HCT116 (cell line): ENCODE measurements around the gene ERG. TPM values are rescaled to one million over a fixed set of nuclear protein-coding genes. Genes with fewer than 3 reads are reported as not detected.

Experiments
- ATAC-seq: fragments of 200-7000 bp; cut with Tn5 transposase; 2 replicates; pipeline ENCODE4 v1.9.1; 2020; ENCODE audit warnings: mild to moderate bottlenecking, moderate library complexity
- BruUV-seq: library from RNA; stranded (reverse); fragments of 400-500 nt; replicated peaks from 2 replicates; lab custom pipeline; 2021; lab: Mats Ljungman, UMichigan
- CTCF ChIA-PET: fragments of 300-600 bp; sonication (Branson Sonifier 250); formaldehyde crosslinking; loops from one replicate; lab custom pipeline; 2021; ENCODE audit warnings: antibody characterized with exemption; lab: Charles Lee
- POLR2A ChIA-PET: fragments of 300-600, 350-600 bp; sonication (Branson Sonifier 250); formaldehyde crosslinking; loops from one replicate; lab custom pipeline; 2021; ENCODE audit warnings: antibody characterized with exemption; lab: Charles Lee
- RAD21 ChIA-PET, 2 experiments: fragments of 300-600 bp; sonication (Branson Sonifier 250); formaldehyde crosslinking; loops; one replicate each; lab custom pipeline; 2023; ENCODE audit warnings: low total read pairs in 2 of 2; ENCODE audit not compliant: uncharacterized antibody in 2 of 2, unreplicated experiment in 2 of 2, low non-redundant PET in 1 of 2; lab: Charles Lee
- DNase-seq: peaks from one replicate; pipeline ENCODE4 v3.0.0-alpha.2; 2010; ENCODE audit warnings: low read depth, low spot score
- H2AFZ ChIP-seq: fragments of 200-600 bp; shearing (Covaris generic), sonication (generic); 2 replicates; pipeline ENCODE4 v1.6.1; 2017; ENCODE audit warnings: low read depth, mixed run types, mixed read lengths, antibody characterized with exemption, low read length; ENCODE audit not compliant: poor library complexity, severe bottlenecking
- H3K27ac ChIP-seq: 2 replicates; pipeline ENCODE4 v1.5.1; 2012; ENCODE audit warnings: low read depth, low read length
- H3K27me3 ChIP-seq: fragments of 200-600 bp; sonication (generic); 2 replicates; pipeline ENCODE4 v1.6.1; 2016; ENCODE audit warnings: mixed run types, low read length, mixed read lengths; ENCODE audit not compliant: insufficient read depth
- H3K36me3 ChIP-seq, 2 experiments: fragments of 200-500 bp in 1 of 2; fragments of 200-600 bp in 1 of 2; sonication (Bioruptor generic) in 1 of 2; sonication (generic) in 1 of 2; 2 replicates each; pipeline versions ENCODE4 v1.5.1 to v1.6.1; 2014 to 2016; ENCODE audit warnings: low read length in 2 of 2, inconsistent platforms in 1 of 2, mixed read lengths in 1 of 2, mixed run types in 1 of 2; ENCODE audit not compliant: insufficient read depth in 2 of 2, control insufficient read depth in 1 of 2
- H3K4me1 ChIP-seq, 2 experiments: fragments of 200-600 bp in 1 of 2; sonication (generic) in 1 of 2; 2 replicates each; pipeline versions ENCODE4 v1.5.1 to v1.6.1; 2012 to 2017; ENCODE audit warnings: low read length in 2 of 2, inconsistent platforms in 1 of 2, mild to moderate bottlenecking in 1 of 2, mixed read lengths in 1 of 2, mixed run types in 1 of 2, moderate library complexity in 1 of 2; ENCODE audit not compliant: insufficient read depth in 2 of 2, control insufficient read depth in 1 of 2
- H3K4me2 ChIP-seq: fragments of 200-600 bp; sonication (generic); 2 replicates; pipeline ENCODE4 v1.6.1; 2017; ENCODE audit warnings: mixed run types, low read length, mixed read lengths
- H3K4me3 ChIP-seq, 2 experiments: fragments of 200-600 bp in 1 of 2; sonication (generic) in 1 of 2; replicated peaks in 1 of 2; 2 replicates each; pipeline ENCODE4 v1.5.1; 2011 to 2016; ENCODE audit warnings: low read length in 2 of 2, control low read depth in 1 of 2, low read depth in 1 of 2, mild to moderate bottlenecking in 1 of 2, mixed read lengths in 1 of 2, mixed run types in 1 of 2
- H3K79me2 ChIP-seq: fragments of 200-600 bp; sonication (generic); 2 replicates; pipeline ENCODE4 v1.6.1; 2017; ENCODE audit warnings: mild to moderate bottlenecking, mixed run types, low read length, moderate library complexity, mixed read lengths; ENCODE audit not compliant: insufficient read depth
- H3K9ac ChIP-seq: fragments of 200-600 bp; sonication (generic); 2 replicates; pipeline ENCODE4 v1.6.1; 2016; ENCODE audit warnings: low read length, mixed read lengths
- H3K9me2 ChIP-seq: fragments of 200-600 bp; sonication (generic), shearing (Covaris generic); 2 replicates; pipeline ENCODE4 v1.6.1; 2017; ENCODE audit warnings: mixed run types, mild to moderate bottlenecking, moderate library complexity; ENCODE audit not compliant: insufficient read depth
- H3K9me3 ChIP-seq, 2 experiments: fragments of 200-500 bp in 1 of 2; fragments of 200-600 bp in 1 of 2; sonication (Bioruptor generic) in 1 of 2; sonication (generic) in 1 of 2; 2 replicates each; pipeline ENCODE4 v1.6.1; 2014 to 2017; ENCODE audit warnings: low read length in 2 of 2, mixed read lengths in 2 of 2, inconsistent platforms in 1 of 2, low read depth in 1 of 2, mild to moderate bottlenecking in 1 of 2, mixed run types in 1 of 2, moderate library complexity in 1 of 2; ENCODE audit not compliant: control insufficient read depth in 1 of 2, insufficient read depth in 1 of 2
- H4K20me1 ChIP-seq: fragments of 200-600 bp; sonication (generic), shearing (Covaris generic); 2 replicates; pipeline ENCODE4 v1.6.1; 2017; ENCODE audit warnings: mixed run types, mild to moderate bottlenecking, moderate library complexity; ENCODE audit not compliant: insufficient read depth
- CBX3 ChIP-seq: IDR thresholded peaks from 2 replicates; pipeline ENCODE4 v1.6.1; 2012; ENCODE audit warnings: low read depth
- CEBPB ChIP-seq: IDR thresholded peaks from 2 replicates; pipeline ENCODE4 v1.6.1; 2012; ENCODE audit warnings: low read depth
- EGR1 ChIP-seq: IDR thresholded peaks from 2 replicates; pipeline ENCODE4 v1.6.1; 2012; ENCODE audit warnings: low read depth
- EZH2 ChIP-seq: fragments of 200-600 bp; sonication (generic); IDR thresholded peaks from 2 replicates; pipeline ENCODE4 v1.6.1; 2017; ENCODE audit warnings: antibody characterized with exemption, mixed run types
- EZH2phosphoT487 ChIP-seq: fragments of 200-600 bp; IDR thresholded peaks from 2 replicates; pipeline ENCODE4 v1.6.1; 2018; ENCODE audit warnings: antibody characterized with exemption, borderline replicate concordance
- FOSL1 ChIP-seq: IDR thresholded peaks from 2 replicates; pipeline ENCODE4 v1.6.1; 2012; ENCODE audit warnings: low read depth
- JUND ChIP-seq: IDR thresholded peaks from 2 replicates; pipeline ENCODE4 v1.6.1; 2012
- POLR2A ChIP-seq: IDR thresholded peaks from 2 replicates; pipeline ENCODE4 v1.7.0; 2011; ENCODE audit warnings: borderline replicate concordance; ENCODE audit not compliant: insufficient read depth, insufficient read length; ENCODE audit errors: extremely low read depth
- RAD21 ChIP-seq: IDR thresholded peaks from 2 replicates; pipeline ENCODE4 v1.6.1; 2012; ENCODE audit warnings: low read depth, mild to moderate bottlenecking
- SP1 ChIP-seq: IDR thresholded peaks from 2 replicates; pipeline ENCODE4 v1.6.1; 2012; ENCODE audit warnings: low read depth
- SRF ChIP-seq: IDR thresholded peaks from 2 replicates; pipeline ENCODE4 v1.6.1; 2012; ENCODE audit warnings: low read depth
- TCF7L2 ChIP-seq: IDR thresholded peaks from 2 replicates; pipeline ENCODE4 v1.7.0; 2011; ENCODE audit warnings: borderline replicate concordance, inconsistent platforms; ENCODE audit not compliant: insufficient read depth, insufficient read length; ENCODE audit errors: extremely low read depth
- ZFX ChIP-seq: fragments of 450-650 bp; IDR thresholded peaks from 2 replicates; pipeline ENCODE4 v1.6.1; 2017
- intact Hi-C: fragments of 100-400 bp; cut with micrococcal nuclease; formaldehyde crosslinking; loops from 2 replicates; pipeline ENCODE4 v1.10.0; 2022
- total RNA-seq: library from RNA; stranded (reverse); gene quantifications from one replicate; pipeline ENCODE4 v1.2.1, GENCODE V29; 2021; ENCODE audit not compliant: unreplicated experiment
- TF ChIP-seq, protein P1 (sequence below): IDR thresholded peaks from 2 replicates; pipeline ENCODE4 v1.6.1; 2012
- TF ChIP-seq, protein P2 (sequence below), 3 experiments: fragments of 200-600 bp in 1 of 3; sonication (generic) in 1 of 3; IDR thresholded peaks in 2 of 3; conservative IDR thresholded peaks in 1 of 3; 2 replicates each; pipeline ENCODE4 v1.5.1; 2012 to 2017; ENCODE audit warnings: low read depth in 2 of 3, low read length in 2 of 3, antibody characterized with exemption in 1 of 3, borderline replicate concordance in 1 of 3, control low read depth in 1 of 3, mild to moderate bottlenecking in 1 of 3, mixed read lengths in 1 of 3, mixed run types in 1 of 3, moderate library complexity in 1 of 3; ENCODE audit not compliant: insufficient read depth in 1 of 3
- TF ChIP-seq, protein P3 (sequence below): IDR thresholded peaks from 2 replicates; pipeline ENCODE4 v1.6.1; 2012; ENCODE audit warnings: low read depth
- TF ChIP-seq, protein P4 (sequence below): IDR thresholded peaks from 2 replicates; pipeline ENCODE4 v1.6.1; 2011; ENCODE audit warnings: mild to moderate bottlenecking, low read length, moderate library complexity; ENCODE audit not compliant: insufficient replicate concordance; ENCODE audit errors: extremely low read depth
- TF ChIP-seq, protein P5 (sequence below): IDR thresholded peaks from 2 replicates; pipeline ENCODE4 v1.6.1; 2012

The ERG gene
- total RNA-seq, 1 experiment from 2014 or later, result 0.17 TPM

DNA sequence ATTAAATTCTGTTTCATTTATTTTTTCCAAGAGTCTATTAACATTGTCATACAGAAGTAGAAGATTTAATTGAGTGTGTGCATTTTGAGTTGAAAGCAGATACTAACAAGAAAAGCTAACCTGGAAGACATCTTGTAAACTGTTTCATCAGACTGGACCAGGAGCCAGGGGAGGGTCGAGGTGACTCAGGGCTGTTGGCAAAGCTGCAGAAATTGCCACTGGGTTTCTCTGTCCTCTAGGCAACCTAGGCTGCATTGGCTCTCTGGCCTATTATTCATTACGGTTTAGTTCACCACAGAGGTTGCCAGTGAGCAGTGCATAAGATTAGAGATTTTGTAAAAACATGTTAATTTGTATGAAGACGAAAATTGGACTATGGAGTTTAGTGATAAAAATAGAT lies 27.5 kb downstream of the ERG start:
- Histone ChIP-seq H3K36me3 (no peaks in the 10 kb centered on the region), H2AFZ (no peak overlapping the region), H4K20me1 (no peaks in the 10 kb centered on the region), H3K79me2 (no peaks in the 10 kb centered on the region), H3K9me3 (no peaks in the 10 kb centered on the region)
- BruUV-seq, result no TSS peak
- DNase-seq, result no peak
- CTCF ChIA-PET, result no interaction called here
- intact Hi-C loops, result no loop called here
- no peak for TF ChIP-seq RAD21
- no peak for TF ChIP-seq EZH2phosphoT487
- no peak for TF ChIP-seq POLR2A
- TF ChIP-seq, protein P1, sequence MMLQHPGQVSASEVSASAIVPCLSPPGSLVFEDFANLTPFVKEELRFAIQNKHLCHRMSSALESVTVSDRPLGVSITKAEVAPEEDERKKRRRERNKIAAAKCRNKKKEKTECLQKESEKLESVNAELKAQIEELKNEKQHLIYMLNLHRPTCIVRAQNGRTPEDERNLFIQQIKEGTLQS, result no peak
- TF ChIP-seq, protein P2, sequence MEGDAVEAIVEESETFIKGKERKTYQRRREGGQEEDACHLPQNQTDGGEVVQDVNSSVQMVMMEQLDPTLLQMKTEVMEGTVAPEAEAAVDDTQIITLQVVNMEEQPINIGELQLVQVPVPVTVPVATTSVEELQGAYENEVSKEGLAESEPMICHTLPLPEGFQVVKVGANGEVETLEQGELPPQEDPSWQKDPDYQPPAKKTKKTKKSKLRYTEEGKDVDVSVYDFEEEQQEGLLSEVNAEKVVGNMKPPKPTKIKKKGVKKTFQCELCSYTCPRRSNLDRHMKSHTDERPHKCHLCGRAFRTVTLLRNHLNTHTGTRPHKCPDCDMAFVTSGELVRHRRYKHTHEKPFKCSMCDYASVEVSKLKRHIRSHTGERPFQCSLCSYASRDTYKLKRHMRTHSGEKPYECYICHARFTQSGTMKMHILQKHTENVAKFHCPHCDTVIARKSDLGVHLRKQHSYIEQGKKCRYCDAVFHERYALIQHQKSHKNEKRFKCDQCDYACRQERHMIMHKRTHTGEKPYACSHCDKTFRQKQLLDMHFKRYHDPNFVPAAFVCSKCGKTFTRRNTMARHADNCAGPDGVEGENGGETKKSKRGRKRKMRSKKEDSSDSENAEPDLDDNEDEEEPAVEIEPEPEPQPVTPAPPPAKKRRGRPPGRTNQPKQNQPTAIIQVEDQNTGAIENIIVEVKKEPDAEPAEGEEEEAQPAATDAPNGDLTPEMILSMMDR (IDR thresholded peaks at IDR 0.05 in 2 of 3, conservative IDR thresholded peaks at IDR 0.05 in 1 of 3; ENCODE audit: borderline replicate concordance in 1 of 3, insufficient read depth in 1 of 3, low read depth in 2 of 3, low read length in 2 of 3), result no peak
- TF ChIP-seq JUND, result no peak
- no peak for TF ChIP-seq TCF7L2
- no peak for TF ChIP-seq EZH2
- no peak for TF ChIP-seq SP1
- no peak for TF ChIP-seq CEBPB
- TF ChIP-seq, protein P3, sequence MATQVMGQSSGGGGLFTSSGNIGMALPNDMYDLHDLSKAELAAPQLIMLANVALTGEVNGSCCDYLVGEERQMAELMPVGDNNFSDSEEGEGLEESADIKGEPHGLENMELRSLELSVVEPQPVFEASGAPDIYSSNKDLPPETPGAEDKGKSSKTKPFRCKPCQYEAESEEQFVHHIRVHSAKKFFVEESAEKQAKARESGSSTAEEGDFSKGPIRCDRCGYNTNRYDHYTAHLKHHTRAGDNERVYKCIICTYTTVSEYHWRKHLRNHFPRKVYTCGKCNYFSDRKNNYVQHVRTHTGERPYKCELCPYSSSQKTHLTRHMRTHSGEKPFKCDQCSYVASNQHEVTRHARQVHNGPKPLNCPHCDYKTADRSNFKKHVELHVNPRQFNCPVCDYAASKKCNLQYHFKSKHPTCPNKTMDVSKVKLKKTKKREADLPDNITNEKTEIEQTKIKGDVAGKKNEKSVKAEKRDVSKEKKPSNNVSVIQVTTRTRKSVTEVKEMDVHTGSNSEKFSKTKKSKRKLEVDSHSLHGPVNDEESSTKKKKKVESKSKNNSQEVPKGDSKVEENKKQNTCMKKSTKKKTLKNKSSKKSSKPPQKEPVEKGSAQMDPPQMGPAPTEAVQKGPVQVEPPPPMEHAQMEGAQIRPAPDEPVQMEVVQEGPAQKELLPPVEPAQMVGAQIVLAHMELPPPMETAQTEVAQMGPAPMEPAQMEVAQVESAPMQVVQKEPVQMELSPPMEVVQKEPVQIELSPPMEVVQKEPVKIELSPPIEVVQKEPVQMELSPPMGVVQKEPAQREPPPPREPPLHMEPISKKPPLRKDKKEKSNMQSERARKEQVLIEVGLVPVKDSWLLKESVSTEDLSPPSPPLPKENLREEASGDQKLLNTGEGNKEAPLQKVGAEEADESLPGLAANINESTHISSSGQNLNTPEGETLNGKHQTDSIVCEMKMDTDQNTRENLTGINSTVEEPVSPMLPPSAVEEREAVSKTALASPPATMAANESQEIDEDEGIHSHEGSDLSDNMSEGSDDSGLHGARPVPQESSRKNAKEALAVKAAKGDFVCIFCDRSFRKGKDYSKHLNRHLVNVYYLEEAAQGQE, result no peak
- TF ChIP-seq, protein P4, sequence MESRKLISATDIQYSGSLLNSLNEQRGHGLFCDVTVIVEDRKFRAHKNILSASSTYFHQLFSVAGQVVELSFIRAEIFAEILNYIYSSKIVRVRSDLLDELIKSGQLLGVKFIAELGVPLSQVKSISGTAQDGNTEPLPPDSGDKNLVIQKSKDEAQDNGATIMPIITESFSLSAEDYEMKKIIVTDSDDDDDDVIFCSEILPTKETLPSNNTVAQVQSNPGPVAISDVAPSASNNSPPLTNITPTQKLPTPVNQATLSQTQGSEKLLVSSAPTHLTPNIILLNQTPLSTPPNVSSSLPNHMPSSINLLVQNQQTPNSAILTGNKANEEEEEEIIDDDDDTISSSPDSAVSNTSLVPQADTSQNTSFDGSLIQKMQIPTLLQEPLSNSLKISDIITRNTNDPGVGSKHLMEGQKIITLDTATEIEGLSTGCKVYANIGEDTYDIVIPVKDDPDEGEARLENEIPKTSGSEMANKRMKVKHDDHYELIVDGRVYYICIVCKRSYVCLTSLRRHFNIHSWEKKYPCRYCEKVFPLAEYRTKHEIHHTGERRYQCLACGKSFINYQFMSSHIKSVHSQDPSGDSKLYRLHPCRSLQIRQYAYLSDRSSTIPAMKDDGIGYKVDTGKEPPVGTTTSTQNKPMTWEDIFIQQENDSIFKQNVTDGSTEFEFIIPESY, result no peak
- TF ChIP-seq CBX3, result no peak
- TF ChIP-seq, protein P5, sequence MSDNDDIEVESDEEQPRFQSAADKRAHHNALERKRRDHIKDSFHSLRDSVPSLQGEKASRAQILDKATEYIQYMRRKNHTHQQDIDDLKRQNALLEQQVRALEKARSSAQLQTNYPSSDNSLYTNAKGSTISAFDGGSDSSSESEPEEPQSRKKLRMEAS, result no peak
- TF ChIP-seq SRF, result no peak
- no peak for TF ChIP-seq EGR1
- no peak for TF ChIP-seq FOSL1
- TF ChIP-seq ZFX, result no peak
- TF ChIP-seq, all 23 proteins: peak for 0
- H3K27me3 ChIP-seq, result peaks cover 22% of the 10 kb centered on the region
- H3K4me3 ChIP-seq, result no peak overlapping the region
- no peaks in the 10 kb centered on the region for H3K4me1 ChIP-seq
- POLR2A ChIA-PET, result no interaction called here
- no peak for ATAC-seq
- no peaks in the 10 kb centered on the region for H3K9me2 ChIP-seq
- no peak overlapping the region for H3K27ac ChIP-seq
- H3K4me2 ChIP-seq, result no peak overlapping the region
- no peak overlapping the region for H3K9ac ChIP-seq
- RAD21 ChIA-PET, result no interaction called here
